Adrenal gland (tissue), 12 donors: ENCODE measurements around the gene SNAP23. TPM values are rescaled to one million over a fixed set of nuclear protein-coding genes. Genes with fewer than 3 reads are reported as not detected.

Experiments
- DNase-seq, 7 donors: peaks; one replicate each; pipeline ENCODE4 v3.0.0-alpha.2; 2019 to 2020
- H3K27ac ChIP-seq, 5 donors: fragments of 200-600 bp; sonication (generic) in 4 of 5; 1 replicate in 3 of 5; 2 replicates in 2 of 5; pipeline versions ENCODE4 v1.5.1 to v1.8.0; 2016 to 2020; ENCODE audit warnings: mild to moderate bottlenecking in 1 of 5
- H3K27me3 ChIP-seq: fragments of 200-600 bp; 2 replicates; pipeline ENCODE4 v1.8.0; 2021
- H3K36me3 ChIP-seq, 2 donors: fragments of 200-600 bp; replicated peaks in 1 of 2; 1 replicate in 1 of 2; 2 replicates in 1 of 2; pipeline versions ENCODE4 v1.5.1 to v1.8.0; 2018 to 2022
- H3K4me1 ChIP-seq, 2 donors: fragments of 200-600 bp; replicated peaks in 1 of 2; 1 replicate in 1 of 2; 2 replicates in 1 of 2; pipeline versions ENCODE4 v1.5.1 to v1.8.0; 2018 to 2021
- H3K4me3 ChIP-seq, 4 donors: fragments of 200-600 bp; sonication (generic) in 3 of 4; one replicate each; pipeline ENCODE4 v1.5.1; 2016 to 2018
- H3K9me3 ChIP-seq, 3 donors: fragments of 200-600 bp; sonication (generic) in 1 of 3; replicated peaks in 1 of 3; 1 replicate in 2 of 3; 2 replicates in 1 of 3; pipeline versions ENCODE4 v1.5.1 to v1.8.0; 2016 to 2021
- POLR2A ChIP-seq, 2 donors: fragments of 450-650 bp; IDR thresholded peaks; one replicate each; pipeline ENCODE4 v1.6.1; 2017; ENCODE audit warnings: antibody characterized with exemption in 2 of 2, mild to moderate bottlenecking in 2 of 2, moderate library complexity in 1 of 2
- WGBS, 4 donors: extraction: QIAGEN DNeasy Blood & Tissue Kit in 2 of 4; methylation state at CpG; one replicate each; pipeline versions ENCODE4 v1.1.5 to v1.1.7; 2013 to 2017; 5-methylcytosine and 5-hydroxymethylcytosine counted together
- intact Hi-C, 2 donors: fragments of 100-400 bp; cut with DNase I; formaldehyde crosslinking; loops; one replicate each; pipeline versions ENCODE4 v1.14.1 to v1.15.0; 2022 to 2023
- polyA plus RNA-seq, 3 donors: library from polyadenylated mRNA; stranded (reverse); fragments of 200-250 nt in 2 of 3; fragments of 350-450 nt in 1 of 3; fragmentation: Illumina TruSeq in 1 of 3; extraction: RNeasy Lipid Tissue Mini Kit (QIAGEN cat#74804) in 1 of 3; gene quantifications; one replicate each; pipeline ENCODE4 v1.2.3, GENCODE V29; 2013 to 2014
- total RNA-seq, 9 donors: library from RNA; depleted of rRNA in 4 of 9; stranded (reverse); fragments of >200 nt in 4 of 9; fragments of 120-200 nt in 1 of 9; fragmentation: NEBNext Ultra II Directional in 1 of 9; extraction: Animal tissue kit (Norgen Biotek cat#: 25700) in 1 of 9; gene quantifications; one replicate each; pipeline versions ENCODE4 v1.1.0 to v1.2.4, GENCODE V29; 2013 to 2023
- TF ChIP-seq, protein P1 (sequence below), 6 experiments: fragments of 450-650 bp in 4 of 6; fragments of 200-600 bp in 2 of 6; sonication (generic) in 1 of 6; IDR thresholded peaks; 1 replicate in 5 of 6; 2 replicates in 1 of 6; pipeline versions ENCODE4 v1.5.1 to v1.8.0; 2016 to 2021; ENCODE audit warnings: antibody characterized with exemption in 6 of 6, mild to moderate bottlenecking in 2 of 6, moderate library complexity in 1 of 6
- donor health status: healthy with polysubstance abuse.
- donor health status: Bipolar disorder and iron deficiency.
- donor health status: DM: yes; HTN: yes; CAD: no.
- donor health status: DM: no; HTN: no; CAD: no.
- donor health status: DM: no; HTN: no; CAD: no.
- donor health status: DM: yes; HTN: yes; CAD: no.

Gene SNAP23
- total and polyA plus RNA-seq, 12 donors = 44.7 to 88.2 (median 60.1) TPM

DNA sequence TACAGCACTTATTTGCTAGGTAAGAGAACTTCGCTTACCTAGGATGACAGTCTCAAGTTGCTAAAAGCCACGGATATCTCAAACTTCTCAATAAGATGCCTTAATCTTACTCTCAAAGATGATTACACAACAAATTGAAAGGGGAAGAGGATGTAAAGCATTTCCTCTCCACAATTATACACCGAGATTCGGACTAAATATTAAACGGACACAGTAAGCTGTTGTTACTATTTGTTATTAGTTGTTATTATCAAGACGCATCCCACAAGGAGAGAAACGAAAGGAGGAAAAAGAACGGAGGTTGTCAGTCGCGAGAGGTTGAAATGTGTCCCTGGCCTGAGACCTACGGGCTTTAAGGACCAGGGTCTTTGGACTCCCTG lies 5.2 kb upstream of the SNAP23 start:
- Histone ChIP-seq H3K9me3 (no peaks in the 10 kb centered on the region), H3K4me3 (peak overlapping the region; percentile 56 to 77 (median 72)), H3K4me1 (peaks cover 23 to 31% of the 10 kb centered on the region in 2 donors), H3K27ac (peak overlapping the region; percentile 83 to 97 (median 95)), H3K27me3 (no peaks in the 10 kb centered on the region), H3K36me3 (no peaks in the 10 kb centered on the region)
- DNase-seq = no peak
- TF ChIP-seq POLR2A (IDR thresholded peaks at IDR 0.05) = no peak
- TF ChIP-seq, protein P1, sequence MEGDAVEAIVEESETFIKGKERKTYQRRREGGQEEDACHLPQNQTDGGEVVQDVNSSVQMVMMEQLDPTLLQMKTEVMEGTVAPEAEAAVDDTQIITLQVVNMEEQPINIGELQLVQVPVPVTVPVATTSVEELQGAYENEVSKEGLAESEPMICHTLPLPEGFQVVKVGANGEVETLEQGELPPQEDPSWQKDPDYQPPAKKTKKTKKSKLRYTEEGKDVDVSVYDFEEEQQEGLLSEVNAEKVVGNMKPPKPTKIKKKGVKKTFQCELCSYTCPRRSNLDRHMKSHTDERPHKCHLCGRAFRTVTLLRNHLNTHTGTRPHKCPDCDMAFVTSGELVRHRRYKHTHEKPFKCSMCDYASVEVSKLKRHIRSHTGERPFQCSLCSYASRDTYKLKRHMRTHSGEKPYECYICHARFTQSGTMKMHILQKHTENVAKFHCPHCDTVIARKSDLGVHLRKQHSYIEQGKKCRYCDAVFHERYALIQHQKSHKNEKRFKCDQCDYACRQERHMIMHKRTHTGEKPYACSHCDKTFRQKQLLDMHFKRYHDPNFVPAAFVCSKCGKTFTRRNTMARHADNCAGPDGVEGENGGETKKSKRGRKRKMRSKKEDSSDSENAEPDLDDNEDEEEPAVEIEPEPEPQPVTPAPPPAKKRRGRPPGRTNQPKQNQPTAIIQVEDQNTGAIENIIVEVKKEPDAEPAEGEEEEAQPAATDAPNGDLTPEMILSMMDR (IDR thresholded peaks at IDR 0.05) = no peak
- 2 to 4% (median 3%) methylated on average over 11 of the region's 11 CpGs for WGBS, 4 donors
- intact Hi-C loops = loop anchor here in 1 of 2 donors (10.0 kb wide), 1 partner anchor 65 kb away; no protein-coding TSS in a partner anchor

DNA sequence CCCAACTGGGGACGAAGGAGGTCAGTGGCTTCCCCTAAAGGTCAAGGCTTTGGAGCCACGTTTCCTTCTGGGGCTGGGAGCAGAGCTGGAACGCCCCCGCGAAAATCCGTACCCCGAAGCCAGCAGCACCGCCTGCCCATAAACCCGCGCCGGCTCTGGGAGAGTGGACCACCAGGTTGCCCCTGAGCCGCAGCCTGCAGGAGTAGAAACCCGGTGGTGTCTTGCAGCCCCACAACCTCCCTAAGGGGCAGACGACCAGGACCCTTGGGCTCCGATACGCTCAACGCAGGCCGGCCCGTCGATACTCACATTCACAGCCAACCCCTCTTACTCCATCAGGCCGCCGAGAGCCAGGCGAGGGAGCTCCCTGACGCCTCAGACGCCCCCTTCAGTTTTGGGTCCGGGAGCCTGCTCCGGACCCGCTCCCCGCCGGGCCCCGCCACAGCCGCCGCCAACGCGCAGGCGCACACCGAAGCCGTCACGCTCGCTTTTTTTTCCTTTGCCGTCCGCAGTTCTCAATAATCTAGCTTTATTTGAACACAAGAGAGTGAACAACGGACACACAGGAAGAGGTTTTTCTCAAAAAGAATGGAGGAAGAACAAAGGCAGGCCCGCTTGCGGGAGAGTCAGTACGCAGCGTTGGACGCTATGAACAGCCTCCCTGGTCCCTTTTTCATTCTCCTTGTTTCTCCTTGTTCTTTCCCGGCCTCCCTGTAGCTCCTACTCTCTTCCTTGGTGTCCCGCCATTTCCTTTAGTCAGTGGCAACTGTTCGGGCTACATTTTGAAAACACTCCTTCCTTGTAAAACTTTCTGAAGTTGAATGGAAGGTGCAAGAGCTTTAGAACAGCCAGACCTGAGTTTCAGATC lies 4.5 kb upstream of the SNAP23 start, which contains the start of gene ZNF106:
Gene ZNF106 (minus strand): TSS at position 471 of the 868 bp plus-strand sequence. CDS start 18,852 bp downstream, outside the sequence.
- intact Hi-C loops = loop anchor here in 1 of 2 donors (10.0 kb wide), 1 partner anchor 64 kb away; no protein-coding TSS in a partner anchor
- WGBS, 4 donors = 0 to 1% (median 1%) methylated on average over 44 to 51 of the region's 51 CpGs
- peak; percentile 56 to 82 for TF ChIP-seq POLR2A (IDR thresholded peaks at IDR 0.05)
- TF ChIP-seq, protein P1 (IDR thresholded peaks at IDR 0.05) = no peak
- no peaks in the 10 kb centered on the region for H3K27me3 ChIP-seq
- H3K36me3 ChIP-seq = no peaks in the 10 kb centered on the region
- H3K27ac ChIP-seq = peak within 1 kb of the TSS; percentile 83 to 97 (median 95)
- peaks cover 23 to 31% of the 10 kb centered on the region in 2 donors for H3K4me1 ChIP-seq
- H3K4me3 ChIP-seq = peak within 1 kb of the TSS; percentile 56 to 77 (median 72)
- H3K9me3 ChIP-seq = no peaks in the 10 kb centered on the region
- DNase-seq = peak; percentile 81 to 91 (median 87)

DNA sequence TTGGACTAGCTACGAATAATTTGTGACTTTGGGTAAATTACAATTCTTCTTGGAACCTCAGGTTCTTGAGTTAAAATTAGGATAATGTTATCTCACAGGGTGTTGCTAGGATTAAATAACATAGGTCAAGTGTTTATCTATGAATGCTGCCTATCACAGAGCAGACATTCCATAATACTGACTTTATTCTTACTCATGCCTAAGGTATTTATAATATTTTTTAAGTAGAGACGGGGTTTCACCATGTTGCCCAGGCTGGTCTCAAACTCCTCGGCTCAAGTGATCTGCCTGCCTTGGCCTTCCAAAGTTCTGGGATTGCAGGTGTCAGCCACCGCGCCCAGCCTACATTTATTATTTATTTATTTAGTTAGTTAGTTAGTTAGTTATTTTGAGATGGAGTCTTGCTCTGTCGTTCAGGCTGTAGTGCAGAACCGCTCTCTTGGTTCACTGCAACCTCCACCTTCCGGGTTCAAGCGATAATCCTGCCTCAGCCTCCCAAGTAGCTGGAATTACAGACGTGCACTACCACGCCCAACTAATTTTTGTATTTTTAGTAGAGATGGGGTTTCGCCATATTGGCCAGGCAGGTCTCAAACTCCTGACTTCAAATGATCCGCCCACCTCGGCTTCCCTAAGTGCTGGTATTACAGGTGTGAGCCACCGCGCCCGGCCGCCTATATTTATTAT lies 3.8 kb upstream of the SNAP23 start:
- H3K27ac ChIP-seq = peak overlapping the region; percentile 83 to 97 (median 95)
- no peaks in the 10 kb centered on the region for H3K9me3 ChIP-seq
- H3K27me3 ChIP-seq = no peaks in the 10 kb centered on the region
- WGBS, 4 donors = 86 to 90% (median 88%) methylated on average over 18 of the region's 18 CpGs
- no peaks in the 10 kb centered on the region for H3K36me3 ChIP-seq
- intact Hi-C loops = loop anchor here in 1 of 2 donors (10.0 kb wide), 1 partner anchor 63 kb away; no protein-coding TSS in a partner anchor
- DNase-seq = no peak
- H3K4me3 ChIP-seq = peak overlapping the region in 3 of 4 donors; percentile 49 to 77 (median 75)
- TF ChIP-seq POLR2A (IDR thresholded peaks at IDR 0.05) = no peak
- TF ChIP-seq, protein P1 (IDR thresholded peaks at IDR 0.05) = no peak
- H3K4me1 ChIP-seq = peaks cover 23 to 38% of the 10 kb centered on the region in 2 donors

DNA sequence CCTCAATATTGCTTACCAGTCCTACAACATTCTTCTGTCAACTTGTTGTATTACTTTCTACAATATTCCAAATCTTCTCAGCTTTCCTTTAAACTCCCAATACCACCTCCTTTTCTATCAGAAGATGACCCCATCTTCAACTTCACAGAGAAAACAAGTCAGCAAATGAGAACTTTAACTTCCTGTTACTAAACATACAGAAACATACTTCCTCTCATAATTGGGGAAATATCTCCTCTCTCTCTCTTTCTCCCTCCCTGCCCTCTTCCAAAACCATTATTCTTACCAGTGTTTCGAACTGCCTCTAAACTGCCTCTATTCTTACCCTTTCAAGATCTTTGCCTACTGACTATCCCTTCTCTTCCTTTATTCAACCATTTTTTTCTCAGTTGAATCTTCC lies 1.8 kb upstream of the SNAP23 start:
- no peaks in the 10 kb centered on the region for H3K27me3 ChIP-seq
- no peaks in the 10 kb centered on the region for H3K36me3 ChIP-seq
- no peak overlapping the region for H3K4me3 ChIP-seq
- H3K9me3 ChIP-seq = no peaks in the 10 kb centered on the region
- intact Hi-C loops = loop anchor here in 1 of 2 donors (10.0 kb wide), 1 partner anchor 61 kb away; no protein-coding TSS in a partner anchor
- WGBS, 4 donors = 74 to 82% (median 77%) methylated on average over 1 of the region's 1 CpG
- H3K27ac ChIP-seq = peak overlapping the region in 1 of 5 donors; percentile 93
- no peak for DNase-seq
- H3K4me1 ChIP-seq = peaks cover 23 to 45% of the 10 kb centered on the region in 2 donors
- TF ChIP-seq POLR2A (IDR thresholded peaks at IDR 0.05) = no peak
- TF ChIP-seq, protein P1 (IDR thresholded peaks at IDR 0.05) = no peak
